ENCODE data around the gene ACTL6A.

DNA sequence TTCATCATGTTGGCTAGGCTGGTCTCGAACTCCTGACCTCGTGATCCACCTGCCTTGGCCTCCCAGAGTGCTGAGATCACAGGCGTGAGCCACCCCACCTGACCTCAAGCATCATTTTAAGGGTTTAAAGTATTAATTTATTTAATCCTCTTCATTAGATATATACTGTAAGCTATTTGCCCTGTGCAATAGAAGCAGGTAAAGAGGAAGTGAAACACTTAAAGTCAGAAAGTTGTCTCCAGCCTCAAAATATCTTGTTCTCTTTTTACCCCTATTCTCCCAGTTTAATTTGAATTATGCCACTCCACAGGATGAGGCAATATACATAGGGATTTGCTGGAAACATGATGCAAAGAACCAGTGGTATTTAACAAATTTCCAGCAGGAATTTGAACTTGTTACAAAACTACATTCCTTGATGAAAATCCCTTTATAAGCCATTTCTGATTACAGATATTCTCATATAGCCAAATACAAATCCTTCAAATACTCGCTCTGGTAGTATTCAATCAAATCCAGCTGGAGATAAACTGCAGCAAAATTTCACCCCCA, 43.9 kb downstream of the ACTL6A start:
- no peak for TF ChIP-seq POLR2A (IDR thresholded peaks at IDR 0.05)
- no peak for TF ChIP-seq CTCF (IDR thresholded peaks at IDR 0.05)

Data from heart left ventricle (tissue), 13 donors.